Measurements from ENCODE around the gene BICD2. TPM values are rescaled to one million over a fixed set of nuclear protein-coding genes. Genes with fewer than 3 reads are reported as not detected.

Gene BICD2
- total and polyA plus RNA-seq, 2 of the 13 experiments (the other 11 are each of a cell fraction or from before 2014, with no cell fraction given), result 5.1 to 17.4 TPM

DNA sequence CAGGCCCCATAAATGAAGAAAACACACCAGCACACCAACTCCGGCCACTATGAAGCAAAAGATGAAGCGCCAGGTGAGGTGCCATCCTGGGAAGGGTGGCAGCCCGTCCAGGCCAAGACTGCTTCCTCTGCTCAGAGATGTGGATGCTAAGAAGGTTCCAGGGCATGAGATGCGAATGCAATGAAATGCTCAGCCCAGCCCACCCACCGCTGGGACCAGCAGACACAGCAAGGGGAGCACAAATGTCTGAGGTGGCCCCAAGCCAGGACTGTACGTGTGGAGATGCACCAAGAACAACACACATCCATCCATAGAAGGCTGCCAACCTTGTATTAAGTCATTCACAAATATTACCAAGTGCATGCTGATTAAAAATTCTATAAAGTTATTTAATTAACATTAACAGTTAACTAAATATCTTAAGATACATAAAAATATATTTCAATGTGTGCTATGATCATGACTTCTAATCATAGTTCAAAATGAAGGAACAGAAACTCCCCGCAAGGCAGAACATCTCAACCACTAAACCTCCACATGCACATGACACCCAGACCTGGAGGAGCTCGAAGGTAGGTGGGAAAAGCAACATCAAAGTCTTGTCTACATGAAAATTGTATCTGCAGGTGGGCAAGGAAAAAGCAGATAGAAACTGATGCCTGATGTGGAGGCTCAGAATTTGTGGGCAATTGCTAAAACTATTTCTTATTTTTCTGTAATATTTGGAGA lies 43.7 kb downstream of the BICD2 start:
- no peak overlapping the region for H3K9ac ChIP-seq (ENCODE audit: insufficient read depth, low read depth, low read length)
- no peaks in the 10 kb centered on the region for H3K79me2 ChIP-seq (ENCODE audit: insufficient read depth, low read length)
- H3K27ac ChIP-seq (ENCODE audit: extremely low read length, insufficient read depth, low read length), result no peak overlapping the region
- no TSS peak for BruUV-seq (replicated peaks)
- no peaks in the 10 kb centered on the region; the same call in 1 of the 2 replicates for H4K20me1 ChIP-seq (ENCODE audit: insufficient read depth, low read length)
- no peak overlapping the region for H2AFZ ChIP-seq (ENCODE audit: low read length)
- DNase-seq (ENCODE audit: low spot score), result no peak
- no peaks in the 10 kb centered on the region for H3K9me3 ChIP-seq (ENCODE audit: low read length)
- 95% methylated on average over 6 of the region's 8 CpGs for WGBS (ENCODE audit: low lambda C conversion rate)
- CTCF ChIA-PET (ENCODE audit: low intra/inter-chr PET ratio, low total read pairs), result no interaction called here
- H3K36me3 ChIP-seq (replicated peaks in 1 of 2; ENCODE audit: control insufficient read depth in 1 of 2, insufficient read depth in 2 of 2, low read length in 2 of 2), result peaks cover 30 to 62% of the 10 kb centered on the region in 2 experiments
- H3K27me3 ChIP-seq (ENCODE audit: control insufficient read depth in 1 of 2, insufficient read depth in 2 of 2, low read length in 2 of 2), result no peaks in the 10 kb centered on the region
- no peak for TF ChIP-seq ZKSCAN8 (CRISPR knock-in tag; IDR thresholded peaks at IDR 0.05; ENCODE audit: borderline replicate concordance)
- TF ChIP-seq, protein P1, sequence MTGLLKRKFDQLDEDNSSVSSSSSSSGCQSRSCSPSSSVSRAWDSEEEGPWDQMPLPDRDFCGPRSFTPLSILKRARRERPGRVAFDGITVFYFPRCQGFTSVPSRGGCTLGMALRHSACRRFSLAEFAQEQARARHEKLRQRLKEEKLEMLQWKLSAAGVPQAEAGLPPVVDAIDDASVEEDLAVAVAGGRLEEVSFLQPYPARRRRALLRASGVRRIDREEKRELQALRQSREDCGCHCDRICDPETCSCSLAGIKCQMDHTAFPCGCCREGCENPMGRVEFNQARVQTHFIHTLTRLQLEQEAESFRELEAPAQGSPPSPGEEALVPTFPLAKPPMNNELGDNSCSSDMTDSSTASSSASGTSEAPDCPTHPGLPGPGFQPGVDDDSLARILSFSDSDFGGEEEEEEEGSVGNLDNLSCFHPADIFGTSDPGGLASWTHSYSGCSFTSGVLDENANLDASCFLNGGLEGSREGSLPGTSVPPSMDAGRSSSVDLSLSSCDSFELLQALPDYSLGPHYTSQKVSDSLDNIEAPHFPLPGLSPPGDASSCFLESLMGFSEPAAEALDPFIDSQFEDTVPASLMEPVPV (CRISPR knock-in tag; IDR thresholded peaks at IDR 0.05), result no peak
- TF ChIP-seq, protein P2, sequence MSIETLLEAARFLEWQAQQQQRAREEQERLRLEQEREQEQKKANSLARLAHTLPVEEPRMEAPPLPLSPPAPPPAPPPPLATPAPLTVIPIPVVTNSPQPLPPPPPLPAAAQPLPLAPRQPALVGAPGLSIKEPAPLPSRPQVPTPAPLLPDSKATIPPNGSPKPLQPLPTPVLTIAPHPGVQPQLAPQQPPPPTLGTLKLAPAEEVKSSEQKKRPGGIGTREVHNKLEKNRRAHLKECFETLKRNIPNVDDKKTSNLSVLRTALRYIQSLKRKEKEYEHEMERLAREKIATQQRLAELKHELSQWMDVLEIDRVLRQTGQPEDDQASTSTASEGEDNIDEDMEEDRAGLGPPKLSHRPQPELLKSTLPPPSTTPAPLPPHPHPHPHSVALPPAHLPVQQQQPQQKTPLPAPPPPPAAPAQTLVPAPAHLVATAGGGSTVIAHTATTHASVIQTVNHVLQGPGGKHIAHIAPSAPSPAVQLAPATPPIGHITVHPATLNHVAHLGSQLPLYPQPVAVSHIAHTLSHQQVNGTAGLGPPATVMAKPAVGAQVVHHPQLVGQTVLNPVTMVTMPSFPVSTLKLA (IDR thresholded peaks at IDR 0.05), result no peak
- TF ChIP-seq, protein P3, sequence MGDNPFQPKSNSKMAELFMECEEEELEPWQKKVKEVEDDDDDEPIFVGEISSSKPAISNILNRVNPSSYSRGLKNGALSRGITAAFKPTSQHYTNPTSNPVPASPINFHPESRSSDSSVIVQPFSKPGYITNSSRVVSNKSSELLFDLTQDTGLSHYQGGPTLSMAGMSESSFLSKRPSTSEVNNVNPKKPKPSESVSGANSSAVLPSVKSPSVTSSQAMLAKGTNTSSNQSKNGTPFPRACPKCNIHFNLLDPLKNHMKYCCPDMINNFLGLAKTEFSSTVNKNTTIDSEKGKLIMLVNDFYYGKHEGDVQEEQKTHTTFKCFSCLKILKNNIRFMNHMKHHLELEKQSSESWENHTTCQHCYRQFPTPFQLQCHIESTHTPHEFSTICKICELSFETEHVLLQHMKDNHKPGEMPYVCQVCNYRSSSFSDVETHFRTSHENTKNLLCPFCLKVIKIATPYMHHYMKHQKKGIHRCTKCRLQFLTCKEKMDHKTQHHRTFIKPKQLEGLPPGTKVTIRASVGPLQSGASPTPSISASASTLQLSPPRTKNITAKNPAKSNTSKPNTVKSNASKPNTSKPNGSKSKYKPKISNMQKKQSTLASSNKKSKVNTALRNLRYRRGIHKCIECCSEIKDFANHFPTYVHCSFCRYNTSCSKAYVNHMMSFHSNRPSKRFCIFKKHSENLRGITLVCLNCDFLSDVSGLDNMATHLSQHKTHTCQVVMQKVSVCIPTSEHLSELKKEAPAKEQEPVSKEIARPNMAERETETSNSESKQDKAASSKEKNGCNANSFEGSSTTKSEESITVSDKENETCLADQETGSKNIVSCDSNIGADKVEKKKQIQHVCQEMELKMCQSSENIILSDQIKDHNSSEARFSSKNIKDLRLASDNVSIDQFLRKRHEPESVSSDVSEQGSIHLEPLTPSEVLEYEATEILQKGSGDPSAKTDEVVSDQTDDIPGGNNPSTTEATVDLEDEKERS (CRISPR knock-in tag; IDR thresholded peaks at IDR 0.05), result no peak
- TF ChIP-seq TARDBP (CRISPR knock-in tag; IDR thresholded peaks at IDR 0.05), result no peak
- no peak for TF ChIP-seq ZNF101 (CRISPR knock-in tag; IDR thresholded peaks at IDR 0.05; ENCODE audit: borderline replicate concordance, low read depth)
- TF ChIP-seq, protein P4, sequence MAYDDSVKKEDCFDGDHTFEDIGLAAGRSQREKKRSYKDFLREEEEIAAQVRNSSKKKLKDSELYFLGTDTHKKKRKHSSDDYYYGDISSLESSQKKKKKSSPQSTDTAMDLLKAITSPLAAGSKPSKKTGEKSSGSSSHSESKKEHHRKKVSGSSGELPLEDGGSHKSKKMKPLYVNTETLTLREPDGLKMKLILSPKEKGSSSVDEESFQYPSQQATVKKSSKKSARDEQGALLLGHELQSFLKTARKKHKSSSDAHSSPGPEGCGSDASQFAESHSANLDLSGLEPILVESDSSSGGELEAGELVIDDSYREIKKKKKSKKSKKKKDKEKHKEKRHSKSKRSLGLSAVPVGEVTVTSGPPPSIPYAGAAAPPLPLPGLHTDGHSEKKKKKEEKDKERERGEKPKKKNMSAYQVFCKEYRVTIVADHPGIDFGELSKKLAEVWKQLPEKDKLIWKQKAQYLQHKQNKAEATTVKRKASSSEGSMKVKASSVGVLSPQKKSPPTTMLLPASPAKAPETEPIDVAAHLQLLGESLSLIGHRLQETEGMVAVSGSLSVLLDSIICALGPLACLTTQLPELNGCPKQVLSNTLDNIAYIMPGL (CRISPR knock-in tag; IDR thresholded peaks at IDR 0.05; ENCODE audit: borderline replicate concordance in 1 of 2, low read depth in 1 of 2), result no peak
- no peak for TF ChIP-seq ZNF10 (CRISPR knock-in tag; IDR thresholded peaks at IDR 0.05; ENCODE audit: borderline replicate concordance, low read depth)
- no peak for TF ChIP-seq ZNF33A (CRISPR knock-in tag; IDR thresholded peaks at IDR 0.05; ENCODE audit: borderline replicate concordance)
- no peak for TF ChIP-seq MEIS2 (CRISPR knock-in tag; IDR thresholded peaks at IDR 0.05)
- no peak for TF ChIP-seq NCOA1 (CRISPR knock-in tag; IDR thresholded peaks at IDR 0.05)
- in situ Hi-C loops (cut with HindIII; ENCODE audit: extremely low pct_ligation_motif_present, low pct_unique_long_range_greater_than_20kb) (no loop called here), intact Hi-C loops (cut with micrococcal nuclease; ENCODE audit: unreplicated experiment) (no loop called here)
- no peak for FAIRE-seq
- POLR2A ChIA-PET, result no interaction called here
- no peak overlapping the region for H3K4me3 ChIP-seq (replicated peaks in 1 of 3; ENCODE audit: insufficient read depth in 1 of 3, low read depth in 2 of 3, low read length in 3 of 3)
- ATAC-seq, result no peak
- H3K4me1 ChIP-seq (ENCODE audit: insufficient read depth, low read length), result no peaks in the 10 kb centered on the region
- H3K4me2 ChIP-seq (ENCODE audit: low read depth, low read length), result no peak overlapping the region

Data from HepG2 (cell line).